Left lung (tissue), 10 donors: ENCODE data around the gene SH3RF2. TPM values are rescaled to one million over a fixed set of nuclear protein-coding genes. Genes with fewer than 3 reads are reported as not detected.
A peak's percentile ranks its signal among the peaks of the same experiment; 100 is the strongest.
"Not testable (repeated sequence)": the region's sequence is repeated elsewhere in the genome, so short reads cannot be mapped to it uniquely, and the experiment has no call there.

Experiments
- ATAC-seq: fragments of 200-7000 bp; cut with Tn5 transposase; one replicate; pipeline ENCODE4 v1.9.1; 2020; ENCODE audit warnings: moderate library complexity
- DNase-seq, 4 donors: peaks; one replicate each; pipeline ENCODE4 v3.0.0-alpha.2; 2013 to 2020
- H3K27ac ChIP-seq, 2 donors: fragments of 200-600 bp; sonication (generic) in 1 of 2; one replicate each; pipeline versions ENCODE4 v1.5.0 to v1.8.0; 2020 to 2021
- H3K27me3 ChIP-seq, 2 donors: fragments of 200-600 bp; sonication (generic) in 1 of 2; one replicate each; pipeline versions ENCODE4 v1.5.0 to v1.8.0; 2020 to 2021
- H3K36me3 ChIP-seq, 2 donors: fragments of 200-600 bp; sonication (generic) in 1 of 2; one replicate each; pipeline versions ENCODE4 v1.5.0 to v1.8.0; 2020 to 2021
- H3K4me1 ChIP-seq, 2 donors: fragments of 200-600 bp; one replicate each; pipeline ENCODE4 v1.8.0; 2021
- H3K4me3 ChIP-seq, 2 donors: fragments of 200-600 bp; sonication (generic) in 1 of 2; one replicate each; pipeline versions ENCODE4 v1.5.0 to v1.8.0; 2020 to 2021; ENCODE audit warnings: mild to moderate bottlenecking in 1 of 2
- H3K9me3 ChIP-seq, 2 donors: fragments of 200-600 bp; sonication (generic) in 1 of 2; one replicate each; pipeline versions ENCODE4 v1.5.0 to v1.8.0; 2020 to 2021
- intact Hi-C, 2 donors: fragments of 100-400 bp; cut with DNase I; formaldehyde crosslinking; loops; one replicate each; pipeline versions ENCODE4 v1.11.2 to v1.14.2; 2022
- polyA plus RNA-seq, 6 donors: library from polyadenylated mRNA; unstranded; fragments of 120-200 nt; gene quantifications; one replicate each; pipeline ENCODE4 v1.2.1, GENCODE V29; 2013; ENCODE audit not compliant: insufficient read length in 6 of 6
- total RNA-seq, 2 donors: library from RNA; stranded (reverse); fragmentation: NEBNext Ultra II Directional; extraction: Animal tissue kit (Norgen Biotek cat#: 25700); gene quantifications; one replicate each; pipeline ENCODE4 v1.2.1, GENCODE V29; 2021
- TF ChIP-seq, protein P1 (sequence below), 2 donors: fragments of 200-600 bp; sonication (generic) in 1 of 2; IDR thresholded peaks; one replicate each; pipeline versions ENCODE4 v1.5.0 to v1.8.0; 2021; ENCODE audit warnings: antibody characterized with exemption in 2 of 2
- donor health status: DM: no; HTN: yes; CAD: no.
- donor health status: DM: no; HTN: no; CAD: no.

Gene SH3RF2
- total and polyA plus RNA-seq, 8 donors: 0.24 to 20.3 (median 0.47) TPM

DNA sequence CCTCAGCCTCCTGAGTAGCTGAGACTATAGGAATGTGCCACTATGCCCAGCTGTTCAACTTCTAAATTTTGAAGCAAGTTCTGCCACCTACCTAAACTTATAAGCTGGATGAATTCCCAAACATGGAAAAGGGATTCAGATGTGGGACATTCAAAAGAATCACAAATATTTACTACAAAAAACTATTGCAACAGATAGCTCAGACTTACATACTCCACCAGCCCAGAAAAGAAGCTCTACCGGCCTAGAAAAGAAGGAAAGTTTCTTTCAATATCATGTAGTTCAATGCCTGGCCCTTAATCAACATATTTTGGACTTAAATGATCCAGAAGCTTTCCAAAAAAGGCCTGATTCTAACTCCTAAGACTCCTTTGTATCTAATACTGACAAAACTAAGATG lies 23.8 kb downstream of the SH3RF2 start:
- no peak overlapping the region for H3K27ac ChIP-seq
- TF ChIP-seq, protein P1, sequence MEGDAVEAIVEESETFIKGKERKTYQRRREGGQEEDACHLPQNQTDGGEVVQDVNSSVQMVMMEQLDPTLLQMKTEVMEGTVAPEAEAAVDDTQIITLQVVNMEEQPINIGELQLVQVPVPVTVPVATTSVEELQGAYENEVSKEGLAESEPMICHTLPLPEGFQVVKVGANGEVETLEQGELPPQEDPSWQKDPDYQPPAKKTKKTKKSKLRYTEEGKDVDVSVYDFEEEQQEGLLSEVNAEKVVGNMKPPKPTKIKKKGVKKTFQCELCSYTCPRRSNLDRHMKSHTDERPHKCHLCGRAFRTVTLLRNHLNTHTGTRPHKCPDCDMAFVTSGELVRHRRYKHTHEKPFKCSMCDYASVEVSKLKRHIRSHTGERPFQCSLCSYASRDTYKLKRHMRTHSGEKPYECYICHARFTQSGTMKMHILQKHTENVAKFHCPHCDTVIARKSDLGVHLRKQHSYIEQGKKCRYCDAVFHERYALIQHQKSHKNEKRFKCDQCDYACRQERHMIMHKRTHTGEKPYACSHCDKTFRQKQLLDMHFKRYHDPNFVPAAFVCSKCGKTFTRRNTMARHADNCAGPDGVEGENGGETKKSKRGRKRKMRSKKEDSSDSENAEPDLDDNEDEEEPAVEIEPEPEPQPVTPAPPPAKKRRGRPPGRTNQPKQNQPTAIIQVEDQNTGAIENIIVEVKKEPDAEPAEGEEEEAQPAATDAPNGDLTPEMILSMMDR (IDR thresholded peaks at IDR 0.05): no peak

DNA sequence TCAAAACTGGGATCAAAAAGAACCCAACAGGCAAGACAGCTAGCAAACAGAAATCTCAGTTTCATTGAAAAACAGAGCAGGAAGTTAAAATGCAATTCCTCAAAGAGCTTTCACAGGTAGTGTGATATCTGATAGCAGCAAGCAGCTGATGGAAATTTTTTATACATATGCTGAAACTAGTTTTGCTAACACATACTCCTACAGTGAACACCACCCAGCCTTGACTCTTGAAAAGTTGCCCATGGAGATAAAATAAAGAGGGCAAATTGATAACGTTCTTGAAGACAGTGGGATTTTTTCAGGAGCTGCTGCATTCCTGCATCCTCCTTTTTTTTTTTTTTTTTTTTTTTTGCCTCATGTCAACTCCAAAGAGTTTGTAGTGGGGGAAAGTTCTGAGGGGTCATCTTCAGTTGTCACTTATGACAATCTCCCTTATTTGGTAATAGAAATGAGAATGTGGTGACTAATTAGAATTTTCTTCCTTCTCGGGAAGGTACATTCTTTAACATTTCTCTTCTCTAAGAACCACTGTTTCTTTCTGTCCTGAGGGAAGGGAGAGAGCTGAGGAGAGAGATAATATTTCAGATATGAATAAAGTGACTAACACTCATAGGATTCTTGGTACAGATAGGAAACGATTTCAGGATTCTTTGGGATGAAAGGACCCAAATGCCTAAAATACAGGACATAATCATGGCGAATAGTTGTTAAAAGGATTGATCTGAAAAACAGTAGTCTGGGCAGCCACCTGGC lies 24.6 kb downstream of the SH3RF2 start:
- TF ChIP-seq, protein P1 (IDR thresholded peaks at IDR 0.05): no peak
- Histone ChIP-seq H3K27ac (no peak overlapping the region), H3K9me3 (no peaks in the 10 kb centered on the region), H3K36me3 (no peaks in the 10 kb centered on the region), H3K27me3 (no peaks in the 10 kb centered on the region), H3K4me1 (no peaks in the 10 kb centered on the region), H3K4me3 (no peak overlapping the region)
- DNase-seq: no peak
- intact Hi-C loops: no loop called here
- no peak for ATAC-seq

More for the DNA sequence above, 23.8 kb downstream of the SH3RF2 start:
- no peak overlapping the region for H3K4me3 ChIP-seq
- intact Hi-C loops: no loop called here
- H3K4me1 ChIP-seq: no peaks in the 10 kb centered on the region
- H3K36me3 ChIP-seq: no peaks in the 10 kb centered on the region
- H3K27me3 ChIP-seq: no peaks in the 10 kb centered on the region
- ATAC-seq (no peak), DNase-seq (no peak)
- H3K9me3 ChIP-seq: no peaks in the 10 kb centered on the region

DNA sequence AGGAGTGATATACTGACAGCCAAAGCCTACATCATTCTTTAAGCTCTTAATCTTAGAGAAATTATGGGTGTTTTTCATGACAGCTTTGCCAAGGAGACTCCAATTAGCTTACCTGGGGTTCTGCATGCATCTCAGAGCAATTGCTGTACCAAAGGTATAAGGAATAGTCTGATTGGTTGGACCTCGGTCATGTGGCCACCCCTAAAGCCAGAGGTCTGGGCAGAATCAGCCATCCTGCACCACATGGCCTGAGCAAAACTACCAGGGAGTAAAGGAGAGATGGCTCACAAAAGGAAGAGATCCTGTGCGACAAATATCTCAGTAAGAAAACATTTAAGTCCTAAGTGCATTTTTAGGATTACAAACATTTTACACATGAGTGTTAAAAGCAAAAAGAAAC lies 25.6 kb downstream of the SH3RF2 start:
- Histone ChIP-seq H3K27me3 (no peaks in the 10 kb centered on the region), H3K9me3 (no peaks in the 10 kb centered on the region), H3K4me1 (no peaks in the 10 kb centered on the region), H3K27ac (no peak overlapping the region), H3K4me3 (no peak overlapping the region), H3K36me3 (no peaks in the 10 kb centered on the region)
- ATAC-seq (no peak), DNase-seq (no peak)
- TF ChIP-seq, protein P1 (IDR thresholded peaks at IDR 0.05): no peak
- intact Hi-C loops: no loop called here

DNA sequence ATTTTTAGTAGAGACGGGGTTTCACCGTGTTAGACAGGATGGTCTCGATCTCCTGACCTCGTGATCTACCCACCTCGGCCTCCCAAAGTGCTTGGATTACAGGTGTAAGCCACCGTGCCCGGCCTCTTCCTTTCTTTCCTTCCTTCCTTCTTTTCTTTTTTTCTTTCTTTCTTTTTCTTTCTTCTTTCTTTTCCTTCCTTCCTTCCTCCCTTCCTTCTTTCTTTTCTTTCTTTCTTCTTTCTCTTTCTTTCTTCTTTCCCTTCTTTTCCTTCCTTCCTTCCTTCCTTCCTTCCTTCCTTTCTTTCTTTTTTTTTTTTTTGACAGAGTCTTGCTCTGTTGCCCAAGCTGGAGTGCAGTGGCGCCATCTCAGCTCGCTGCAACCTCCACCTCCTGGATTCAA lies 27.6 kb downstream of the SH3RF2 start:
- DNase-seq, intact Hi-C loops: not testable (repeated sequence)

DNA sequence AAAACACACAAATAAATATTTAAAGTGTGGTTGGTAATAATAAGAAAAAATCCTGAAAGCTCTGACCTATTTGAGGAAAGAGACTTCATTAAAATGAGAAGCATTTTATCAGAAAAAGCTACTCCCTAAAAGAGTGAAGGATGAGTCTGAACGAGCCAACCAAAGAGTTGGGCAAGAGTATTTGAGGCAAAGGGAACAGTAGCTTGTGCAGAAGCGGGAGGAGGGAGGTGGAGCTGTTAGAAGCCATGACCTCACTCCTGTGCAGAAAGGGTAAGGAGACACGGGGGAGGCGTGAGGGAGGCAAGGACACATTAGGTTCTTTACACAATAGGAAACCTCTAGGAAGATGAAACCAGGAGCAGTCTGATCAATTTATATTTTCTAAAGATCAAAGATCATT lies 29.4 kb downstream of the SH3RF2 start:
- no peak for DNase-seq
- no peaks in the 10 kb centered on the region for H3K9me3 ChIP-seq
- no peaks in the 10 kb centered on the region for H3K36me3 ChIP-seq
- H3K27ac ChIP-seq: no peak overlapping the region
- ATAC-seq: peak; percentile 53
- no peak overlapping the region for H3K4me3 ChIP-seq
- intact Hi-C loops: no loop called here
- TF ChIP-seq, protein P1 (IDR thresholded peaks at IDR 0.05): no peak
- no peaks in the 10 kb centered on the region for H3K27me3 ChIP-seq
- H3K4me1 ChIP-seq: no peaks in the 10 kb centered on the region

More for the DNA sequence above, 27.6 kb downstream of the SH3RF2 start:
- not testable (repeated sequence) for H3K27me3 ChIP-seq, H3K4me1 ChIP-seq, H3K36me3 ChIP-seq, H3K4me3 ChIP-seq, H3K9me3 ChIP-seq, ATAC-seq, H3K27ac ChIP-seq

DNA sequence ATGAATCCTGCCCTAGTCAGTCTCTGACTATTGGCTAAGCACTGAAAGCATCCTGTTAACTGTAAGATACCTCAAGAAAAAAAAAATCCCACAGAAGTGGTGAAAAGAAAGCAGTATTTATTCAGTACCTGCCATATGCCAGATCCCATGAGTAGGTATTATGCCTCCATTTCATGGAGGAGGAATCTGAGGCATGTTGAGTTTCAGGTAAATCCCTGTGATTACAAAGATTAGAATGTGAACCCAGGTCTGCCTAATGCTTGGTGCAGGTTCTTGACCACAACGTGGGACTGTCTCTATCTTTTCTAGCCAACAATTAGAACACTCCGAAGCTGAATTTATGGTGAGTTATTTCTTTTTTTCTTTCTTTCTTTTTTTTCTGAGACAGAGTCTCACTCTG lies 30.9 kb downstream of the SH3RF2 start:
- Histone ChIP-seq H3K27ac (no peak overlapping the region), H3K4me3 (no peak overlapping the region), H3K36me3 (no peaks in the 10 kb centered on the region), H3K27me3 (no peaks in the 10 kb centered on the region), H3K4me1 (no peaks in the 10 kb centered on the region), H3K9me3 (no peaks in the 10 kb centered on the region)
- intact Hi-C loops: no loop called here
- TF ChIP-seq, protein P1 (IDR thresholded peaks at IDR 0.05): no peak
- no peak for ATAC-seq
- no peak for DNase-seq
